GM12801 (cell line): ENCODE results near the gene TNNI2.

Experiments
- TF ChIP-seq, protein P1 (sequence below): IDR thresholded peaks from one replicate; pipeline ENCODE4 v1.5.1; 2011; ENCODE audit warnings: control low read depth; ENCODE audit not compliant: insufficient read length; ENCODE audit errors: extremely low read depth

The TNNI2 gene

GRCh38 chr11:1827931-1828330 lies 10.8 kb upstream of the TNNI2 start:
- TF ChIP-seq, protein P1, sequence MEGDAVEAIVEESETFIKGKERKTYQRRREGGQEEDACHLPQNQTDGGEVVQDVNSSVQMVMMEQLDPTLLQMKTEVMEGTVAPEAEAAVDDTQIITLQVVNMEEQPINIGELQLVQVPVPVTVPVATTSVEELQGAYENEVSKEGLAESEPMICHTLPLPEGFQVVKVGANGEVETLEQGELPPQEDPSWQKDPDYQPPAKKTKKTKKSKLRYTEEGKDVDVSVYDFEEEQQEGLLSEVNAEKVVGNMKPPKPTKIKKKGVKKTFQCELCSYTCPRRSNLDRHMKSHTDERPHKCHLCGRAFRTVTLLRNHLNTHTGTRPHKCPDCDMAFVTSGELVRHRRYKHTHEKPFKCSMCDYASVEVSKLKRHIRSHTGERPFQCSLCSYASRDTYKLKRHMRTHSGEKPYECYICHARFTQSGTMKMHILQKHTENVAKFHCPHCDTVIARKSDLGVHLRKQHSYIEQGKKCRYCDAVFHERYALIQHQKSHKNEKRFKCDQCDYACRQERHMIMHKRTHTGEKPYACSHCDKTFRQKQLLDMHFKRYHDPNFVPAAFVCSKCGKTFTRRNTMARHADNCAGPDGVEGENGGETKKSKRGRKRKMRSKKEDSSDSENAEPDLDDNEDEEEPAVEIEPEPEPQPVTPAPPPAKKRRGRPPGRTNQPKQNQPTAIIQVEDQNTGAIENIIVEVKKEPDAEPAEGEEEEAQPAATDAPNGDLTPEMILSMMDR, result no peak

DNA sequence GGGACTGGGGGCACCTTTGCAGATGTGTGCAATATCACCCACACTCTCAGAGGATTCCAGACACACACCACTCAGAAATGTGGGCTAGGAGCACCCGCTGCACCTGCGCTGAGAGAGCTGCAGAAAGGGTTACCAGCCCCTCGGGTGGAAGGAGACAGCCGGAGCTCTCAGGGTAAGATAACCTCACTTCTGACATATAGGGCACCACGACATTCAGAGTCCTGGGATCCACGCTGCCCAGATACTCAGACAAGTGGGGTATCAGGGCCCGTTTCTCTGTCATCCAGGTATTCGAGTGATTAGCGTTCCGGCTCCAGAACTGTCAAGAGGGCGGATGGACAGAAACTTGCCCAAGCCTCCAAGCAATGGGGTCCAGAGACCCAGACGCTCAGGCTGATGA lies 10.2 kb upstream of the TNNI2 start:
- TF ChIP-seq, protein P1, result no peak

GRCh38 chr11:1829039-1829820 lies 9.6 kb upstream of the TNNI2 start:
- TF ChIP-seq, protein P1, result no peak

- TF ChIP-seq, protein P1, result no peak
Observed at GRCh38 chr11:1830004-1830321, 8.8 kb upstream of the TNNI2 start.

DNA sequence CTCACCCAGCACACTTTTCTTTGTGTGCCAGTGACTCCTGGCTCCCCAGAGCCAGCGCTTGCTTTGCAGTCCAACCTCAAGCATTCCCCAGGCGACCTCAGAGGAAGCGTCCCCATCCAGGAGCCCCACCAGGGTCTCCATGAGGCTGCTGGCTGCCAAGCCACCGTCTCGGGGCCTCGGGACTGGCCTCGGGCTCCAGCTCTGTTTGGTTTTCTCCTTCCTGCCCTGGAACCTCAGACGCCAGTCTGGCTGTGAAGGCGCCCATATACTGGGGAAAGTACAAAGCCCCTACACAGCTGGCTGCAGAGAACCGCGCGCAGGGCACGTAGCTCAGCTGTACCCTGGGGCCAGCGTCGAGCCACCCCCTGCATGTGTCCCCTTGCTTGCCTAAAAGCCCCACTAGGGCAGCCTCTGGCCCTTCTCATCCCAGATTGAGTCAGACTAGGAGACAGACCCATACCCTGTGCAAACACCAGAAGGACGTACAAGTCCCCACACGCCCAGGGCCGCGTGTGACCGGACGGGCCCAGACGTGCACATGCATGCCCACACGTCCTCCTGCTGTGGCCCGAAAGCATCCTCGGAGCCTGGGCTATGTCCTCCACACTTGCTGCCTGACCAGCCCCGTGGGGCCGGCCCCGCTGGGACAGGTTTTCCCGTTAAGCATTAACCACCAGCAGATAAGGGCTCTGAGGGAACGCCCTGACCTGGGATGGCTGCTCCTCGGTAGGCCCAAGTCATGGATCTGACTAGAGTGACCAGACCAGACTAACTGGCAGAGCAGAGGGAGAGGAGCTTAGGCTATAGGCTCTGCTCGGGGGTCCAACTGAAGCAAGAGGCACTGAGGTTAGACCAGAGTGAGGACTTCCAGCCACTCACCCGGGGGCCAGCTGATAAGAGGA lies 8.2 kb upstream of the TNNI2 start:
- TF ChIP-seq, protein P1, result no peak

- TF ChIP-seq, protein P1, result no peak
Observed at GRCh38 chr11:1831338-1832210, 7.2 kb upstream of the TNNI2 start.
